GM12891 (cell line): ENCODE results near the gene N4BP2.

ENCODE experiments used
- POLR2AphosphoS5 ChIP-seq: IDR thresholded peaks from 2 replicates; pipeline ENCODE4 v1.6.1; 2011; ENCODE audit warnings: low read depth, low read length, control low read depth
- TAF1 ChIP-seq: IDR thresholded peaks from 2 replicates; pipeline ENCODE4 v1.6.1; 2011; ENCODE audit warnings: low read depth, low read length, control low read depth

DNA sequence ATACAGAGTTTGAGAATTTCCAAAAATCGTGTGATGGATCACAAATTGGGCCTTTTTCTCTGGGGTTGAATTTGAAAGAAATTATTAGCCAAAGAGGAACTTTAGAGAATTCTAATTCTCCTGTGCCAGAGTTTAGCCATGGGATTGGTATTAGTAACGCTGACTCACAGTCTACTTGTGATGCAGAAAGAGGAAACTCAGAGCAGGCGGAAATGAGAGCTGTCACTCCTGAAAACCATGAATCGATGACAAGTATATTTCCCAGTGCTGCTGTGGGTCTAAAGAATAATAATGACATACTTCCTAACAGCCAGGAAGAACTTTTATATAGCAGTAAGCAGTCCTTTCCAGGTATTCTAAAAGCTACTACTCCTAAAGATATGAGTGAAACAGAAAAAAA lies 64.9 kb downstream of the N4BP2 start:
- no peak for TF ChIP-seq TAF1
- no peak for TF ChIP-seq POLR2AphosphoS5
